HG03565 (cell line): Measurements from ENCODE around the gene APCDD1.

ENCODE experiments used
- ATAC-seq: cut with Tn5 transposase; IDR thresholded peaks from one replicate; pipeline ENCODE4 v1.9.1; 2021; ENCODE audit warnings: mild to moderate bottlenecking, moderate library complexity; ENCODE audit not compliant: unreplicated experiment

The APCDD1 gene

GRCh38 chr18:10431680-10432079 lies 22.8 kb upstream of the APCDD1 start:
- ATAC-seq: no peak

- ATAC-seq: no peak
These were observed 21.7 kb upstream of the APCDD1 start for GRCh38 chr18:10432781-10433180.

GRCh38 chr18:10436160-10436559 lies 18.3 kb upstream of the APCDD1 start:
- no peak for ATAC-seq

- ATAC-seq: no peak
These were observed 16.6 kb upstream of the APCDD1 start for GRCh38 chr18:10437837-10438236.

GRCh38 chr18:10439898-10440297 lies 14.5 kb upstream of the APCDD1 start:
- no peak for ATAC-seq

- ATAC-seq: no peak
These were observed 13.6 kb upstream of the APCDD1 start for GRCh38 chr18:10440884-10441283.

DNA sequence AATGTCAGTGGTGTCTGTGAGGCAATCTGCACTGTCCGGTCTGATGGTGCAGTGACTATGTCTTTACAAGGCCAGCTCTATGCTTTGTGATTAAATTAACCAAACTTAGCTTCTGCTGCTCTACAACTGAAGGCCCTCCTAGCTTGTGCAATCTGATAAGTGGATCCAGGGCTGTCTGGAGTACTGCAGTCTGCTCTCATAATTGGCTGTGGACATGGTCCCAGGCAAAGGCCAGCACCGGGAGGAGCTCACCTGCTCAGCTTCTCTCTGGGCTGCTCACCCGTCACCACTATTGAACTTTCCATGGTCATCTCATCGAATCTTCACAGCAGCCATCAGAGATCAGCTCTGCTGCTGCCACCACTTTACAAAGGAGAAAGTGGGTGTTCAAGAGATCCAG lies 13.0 kb upstream of the APCDD1 start:
- no peak for ATAC-seq

GRCh38 chr18:10442551-10442971 lies 11.9 kb upstream of the APCDD1 start:
- no peak for ATAC-seq

- no peak for ATAC-seq
These were observed 11.4 kb upstream of the APCDD1 start for GRCh38 chr18:10443001-10443400.

DNA sequence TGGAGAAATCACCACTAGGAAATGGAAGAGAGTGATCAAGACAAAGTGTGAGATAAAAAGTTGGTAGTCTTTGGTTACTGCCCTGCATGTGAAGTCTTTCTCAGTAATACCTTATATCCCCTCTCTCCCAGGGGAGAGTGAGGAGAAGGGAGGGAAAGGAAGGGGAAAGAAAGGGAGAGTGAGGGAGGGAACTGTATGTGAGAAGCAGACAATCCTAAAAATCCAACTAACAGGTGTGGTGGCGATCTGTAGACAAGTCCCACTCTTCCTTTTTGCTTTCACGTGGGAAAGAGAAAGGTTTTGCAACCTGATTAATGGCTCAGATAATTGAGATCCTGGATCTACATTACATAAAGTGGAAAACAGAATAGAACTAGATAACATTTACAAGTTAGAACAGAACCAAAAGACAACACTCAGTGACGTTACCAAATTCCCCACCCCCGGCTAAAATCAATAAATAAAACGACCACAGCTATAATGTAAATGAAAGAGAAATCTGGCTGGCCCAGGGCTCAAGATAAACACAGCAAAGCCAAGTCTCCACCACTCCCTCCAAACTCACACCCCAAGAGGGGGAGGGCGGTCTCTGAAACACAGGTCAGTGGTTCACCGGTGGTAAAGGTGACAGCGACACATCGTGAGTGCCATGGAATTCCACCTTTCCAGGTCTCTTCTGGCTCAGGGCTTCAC lies 10.0 kb upstream of the APCDD1 start:
- ATAC-seq: no peak

GRCh38 chr18:10449396-10449795 lies 5.0 kb upstream of the APCDD1 start:
- no peak for ATAC-seq

DNA sequence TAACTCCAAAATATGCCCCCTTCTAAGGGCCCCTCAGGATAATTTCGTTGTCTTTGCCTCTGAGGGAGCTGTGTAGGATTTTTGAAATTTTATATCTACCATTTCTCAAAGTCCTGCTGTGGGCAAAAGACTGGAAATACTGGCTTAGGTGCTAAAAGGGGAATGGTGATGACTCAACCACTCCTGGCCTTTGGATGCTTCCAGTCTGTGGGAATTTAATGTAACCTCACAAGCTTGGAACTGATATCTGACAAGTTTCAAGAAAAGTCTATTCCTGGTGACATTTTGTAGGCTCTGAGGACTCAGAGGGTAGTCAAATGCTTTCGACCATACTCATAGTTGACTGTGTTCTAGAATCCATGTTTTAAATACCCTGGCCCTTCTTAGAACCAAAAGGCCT lies 3.4 kb upstream of the APCDD1 start:
- no peak for ATAC-seq

DNA sequence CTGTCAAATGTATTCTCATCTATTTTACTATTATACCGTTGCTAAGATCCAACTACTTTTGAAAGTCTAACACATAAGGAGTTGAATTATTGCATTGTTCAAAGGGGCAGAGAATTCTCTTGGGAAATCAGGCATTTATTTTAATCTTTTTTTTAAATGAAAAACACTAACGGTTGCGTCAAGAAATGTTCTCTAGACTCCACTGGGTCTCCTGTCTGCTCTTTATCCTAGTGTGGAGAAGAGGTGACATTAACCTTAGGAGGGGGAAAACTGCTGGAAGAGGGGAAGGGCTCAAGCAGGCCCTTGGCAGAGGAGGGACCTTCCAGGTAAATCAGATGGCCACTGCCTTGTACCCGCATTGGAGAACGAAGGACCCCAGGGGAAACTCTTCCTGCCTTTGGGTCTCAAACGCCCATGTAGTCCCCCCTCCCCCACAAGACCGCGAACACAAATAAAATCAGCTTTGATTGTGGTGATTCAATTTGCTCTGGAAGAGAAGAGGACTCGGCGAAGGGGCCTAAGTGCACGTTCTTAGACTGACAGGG lies 1.1 kb upstream of the APCDD1 start:
- ATAC-seq: no peak

GRCh38 chr18:10454681-10455557 lies 484 bp downstream of the APCDD1 start:
- ATAC-seq: no peak

GRCh38 chr18:10455726-10456453 lies 1.5 kb downstream of the APCDD1 start:
- ATAC-seq: no peak

DNA sequence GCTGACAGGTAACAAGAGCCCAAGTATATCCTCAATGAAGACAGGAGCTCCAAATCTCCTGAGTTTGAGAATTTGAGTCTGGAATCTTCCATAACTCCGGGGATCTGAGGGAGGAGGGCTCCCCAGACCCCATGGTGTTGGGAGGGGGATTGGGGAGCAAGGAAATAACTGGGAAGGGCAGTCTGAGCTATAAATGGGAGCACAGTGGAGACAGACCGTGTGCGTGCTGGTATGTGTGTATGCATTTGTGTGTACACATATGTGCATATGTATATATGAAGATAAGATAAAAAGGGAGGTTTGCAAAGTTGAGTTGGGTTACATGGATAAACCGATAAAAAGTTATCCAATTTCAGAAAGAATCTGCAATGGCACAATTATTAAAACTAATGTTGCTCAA lies 2.3 kb downstream of the APCDD1 start:
- no peak for ATAC-seq

DNA sequence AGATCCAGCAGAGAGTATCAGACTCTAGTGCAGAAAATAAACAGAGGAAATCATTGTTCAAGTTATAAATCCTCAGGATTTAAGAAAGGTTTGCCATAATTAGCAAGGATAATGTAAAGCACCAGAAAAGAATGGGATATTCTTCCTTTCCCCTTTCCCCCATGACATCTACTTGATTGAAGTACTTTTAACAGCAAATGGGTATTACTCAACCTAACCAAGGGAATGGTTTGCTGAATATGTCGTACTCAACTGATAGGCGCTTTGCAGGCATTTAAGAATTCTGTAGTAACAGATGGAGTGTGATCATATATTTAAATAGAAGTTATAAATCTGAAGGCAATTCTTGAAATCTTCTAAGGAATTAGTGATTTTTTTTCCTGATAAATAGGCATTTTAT lies 2.7 kb downstream of the APCDD1 start:
- no peak for ATAC-seq

DNA sequence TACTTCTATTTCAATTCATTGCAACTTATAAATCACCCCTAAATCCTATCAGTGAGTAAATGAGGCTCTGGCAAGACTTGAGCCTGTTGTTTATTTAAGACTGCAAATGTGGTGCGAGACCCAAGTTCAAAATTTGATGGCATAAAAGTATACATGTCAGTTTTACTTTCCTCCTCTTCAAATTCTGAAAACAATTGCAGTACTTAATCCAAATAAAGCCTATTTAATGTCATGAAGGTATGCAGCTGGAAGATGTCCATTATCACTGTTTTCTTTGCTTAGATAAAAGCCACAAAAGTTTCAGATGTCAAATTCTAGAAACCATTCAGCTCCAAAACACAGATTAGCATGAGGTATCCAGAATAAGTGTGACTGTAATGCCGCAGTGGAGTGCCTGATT lies 3.3 kb downstream of the APCDD1 start:
- no peak for ATAC-seq

DNA sequence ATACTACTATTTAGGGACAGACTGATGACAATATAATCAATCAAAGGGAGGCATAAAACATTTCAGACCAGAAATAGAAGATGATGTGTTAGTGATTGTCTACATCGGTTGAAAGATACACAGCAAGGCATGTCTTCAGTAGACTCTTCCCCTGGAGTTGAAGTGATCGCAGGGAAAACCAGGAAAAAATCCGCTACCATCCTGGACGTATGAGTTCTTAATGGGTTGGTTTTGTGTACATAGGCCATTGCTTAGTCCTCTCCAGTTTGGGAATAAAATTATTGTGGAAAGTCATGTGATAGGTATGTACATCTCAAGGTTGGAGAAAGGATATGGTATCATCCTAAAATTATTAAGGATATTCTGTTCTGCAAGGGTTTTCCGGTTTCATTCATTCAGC lies 4.3 kb downstream of the APCDD1 start:
- no peak for ATAC-seq

DNA sequence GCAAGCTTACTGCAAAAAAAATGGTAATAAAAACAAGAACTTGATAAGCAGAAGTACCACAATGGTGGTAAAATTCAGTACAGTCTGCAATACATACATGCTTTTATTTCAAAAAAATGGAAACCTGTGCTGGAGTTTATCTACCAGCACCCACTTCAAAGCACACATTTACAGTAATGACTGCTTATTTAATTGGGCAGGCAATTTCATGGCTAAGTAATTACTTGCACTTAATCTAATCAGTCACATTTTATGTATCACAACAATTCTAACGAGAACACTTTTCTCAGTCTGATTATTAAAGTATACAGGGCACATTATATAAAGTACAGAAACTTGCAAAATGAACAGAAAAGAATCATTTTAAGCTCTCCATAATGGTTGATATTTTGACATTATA lies 5.2 kb downstream of the APCDD1 start:
- no peak for ATAC-seq

DNA sequence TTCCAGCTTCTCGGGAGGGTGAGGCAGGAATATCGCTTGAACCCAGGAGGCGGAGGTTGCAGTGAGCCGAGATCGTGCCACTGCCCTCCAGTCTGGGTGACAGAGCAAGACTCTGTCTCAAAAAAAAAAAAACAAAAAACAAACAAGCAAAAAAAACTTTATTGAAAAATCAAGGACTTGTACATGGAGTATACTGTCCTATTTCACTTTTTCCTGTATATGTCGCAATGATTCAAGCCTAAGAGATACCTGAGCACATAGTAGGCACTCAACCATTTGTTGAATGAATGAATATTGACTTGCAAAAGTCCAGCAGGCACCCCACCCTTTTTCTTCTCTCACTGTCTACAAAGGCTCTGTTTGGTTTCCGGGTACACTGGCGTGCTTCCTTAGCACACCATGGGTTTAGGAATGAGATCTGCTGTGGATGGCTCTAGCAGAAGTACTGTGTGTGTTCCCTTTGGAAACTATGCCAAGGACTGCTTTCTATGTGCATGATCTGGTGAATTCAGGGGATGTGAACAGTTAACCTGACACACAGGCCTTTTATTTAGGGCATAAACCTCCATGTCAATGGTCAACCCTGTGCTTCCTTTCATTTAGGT lies 6.1 kb downstream of the APCDD1 start:
- no peak for ATAC-seq
